GM12892 (cell line): ENCODE results near the gene TRAF3.

ENCODE experiments used
- POLR2AphosphoS5 ChIP-seq: IDR thresholded peaks from 2 replicates; pipeline ENCODE4 v1.6.1; 2011; ENCODE audit warnings: low read depth, low read length, control low read depth
- TAF1 ChIP-seq: IDR thresholded peaks from 2 replicates; pipeline ENCODE4 v1.6.1; 2011; ENCODE audit warnings: low read depth, mild to moderate bottlenecking, control low read depth, low read length, borderline replicate concordance

GRCh38 chr14:102926104-102926503 is 148.9 kb downstream of the TRAF3 start:
- TF ChIP-seq POLR2AphosphoS5 (no peak), TAF1 (no peak)
